VCaP (cell line): ENCODE data around the gene CORO6.
"Not testable (repeated sequence)": the region's sequence is repeated elsewhere in the genome, so short reads cannot be mapped to it uniquely, and the experiment has no call there.

Source experiments
- H3K27ac ChIP-seq: fragments of 450-650 bp; 2 replicates; pipeline ENCODE4 v1.5.1; 2017
- CTCF ChIP-seq: fragments of 450-650 bp; conservative IDR thresholded peaks from 2 replicates; pipeline ENCODE4 v1.5.1; 2017; ENCODE audit warnings: mild to moderate bottlenecking, moderate library complexity

CORO6 gene

GRCh38 chr17:29661213-29661612 is 38.5 kb upstream of the CORO6 start:
- H3K27ac ChIP-seq: no peak overlapping the region
- TF ChIP-seq CTCF: no peak

GRCh38 chr17:29659155-29659554 is 36.4 kb upstream of the CORO6 start:
- no peak for TF ChIP-seq CTCF
- H3K27ac ChIP-seq: no peak overlapping the region

GRCh38 chr17:29655323-29655722 is 32.6 kb upstream of the CORO6 start:
- H3K27ac ChIP-seq: no peak overlapping the region
- no peak for TF ChIP-seq CTCF

GRCh38 chr17:29653995-29654714 is 31.4 kb upstream of the CORO6 start:
- TF ChIP-seq CTCF: no peak
- no peak overlapping the region for H3K27ac ChIP-seq

- no peak for TF ChIP-seq CTCF
- H3K27ac ChIP-seq: no peak overlapping the region
Measured at GRCh38 chr17:29652976-29653375, 30.3 kb upstream of the CORO6 start.

- H3K27ac ChIP-seq: not testable (repeated sequence)
Measured at GRCh38 chr17:29651913-29652312, 29.2 kb upstream of the CORO6 start.

GRCh38 chr17:29650396-29650795 is 27.7 kb upstream of the CORO6 start:
- no peak overlapping the region for H3K27ac ChIP-seq
- no peak for TF ChIP-seq CTCF

- no peak for TF ChIP-seq CTCF
- H3K27ac ChIP-seq: no peak overlapping the region
Measured at GRCh38 chr17:29649359-29649758, 26.6 kb upstream of the CORO6 start.
